ENCODE measurements around the gene ATP11C. TPM values are rescaled to one million over a fixed set of nuclear protein-coding genes. Genes with fewer than 3 reads are reported as not detected.

The ATP11C gene
- total RNA-seq, 2 donors from 2014 or later, result 23.2 to 28.3 TPM

DNA sequence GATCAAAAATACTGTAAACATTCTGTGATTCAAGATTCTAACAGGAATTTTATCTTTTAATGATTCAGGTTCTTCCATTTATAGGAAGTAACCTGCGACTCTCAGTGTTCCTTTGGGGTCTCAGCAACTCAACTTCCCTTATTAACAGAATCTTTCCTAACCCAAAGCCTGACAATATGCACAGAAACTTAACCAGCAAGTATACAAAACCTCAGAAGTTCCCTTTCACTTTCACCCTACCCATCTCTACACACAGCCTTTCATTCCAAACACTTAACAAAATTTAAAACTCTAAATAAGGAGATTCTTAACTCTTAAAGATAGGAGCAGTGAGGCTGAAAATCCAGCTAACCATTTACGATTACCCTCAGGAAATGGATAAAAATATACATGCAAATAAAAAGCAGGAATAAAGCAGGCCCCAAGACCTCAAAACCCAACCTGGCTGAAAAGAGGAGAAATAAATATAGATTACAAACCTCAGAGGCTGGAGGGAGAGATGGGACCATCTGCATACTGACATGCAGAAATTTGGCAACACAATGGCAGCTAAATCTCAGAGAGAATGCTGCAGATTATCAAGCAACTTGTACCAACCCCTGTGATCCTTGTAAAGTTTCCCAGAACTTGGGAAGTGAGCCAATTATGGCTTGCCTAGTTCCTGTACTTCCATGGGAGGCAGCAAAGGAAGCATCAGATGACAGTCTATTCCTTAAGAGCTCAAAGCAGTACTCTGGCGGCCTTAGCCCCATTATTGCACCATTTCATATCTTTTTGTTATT is 101.0 kb downstream of the ATP11C start:
- Histone ChIP-seq H3K27ac (no peak overlapping the region), H3K4me3 (no peak overlapping the region), H3K4me1 (replicated peaks) (no peaks in the 10 kb centered on the region), H3K36me3 (no peaks in the 10 kb centered on the region), H3K27me3 (replicated peaks; ENCODE audit: insufficient read depth) (no peaks in the 10 kb centered on the region), H3K9me3 (no peaks in the 10 kb centered on the region)
- 33% methylated on average over 3 of the region's 3 CpGs for WGBS
- TF ChIP-seq POLR2AphosphoS5 (IDR thresholded peaks at IDR 0.05) (no peak), POLR2A (IDR thresholded peaks at IDR 0.05) (no peak)
- TF ChIP-seq, protein P1, sequence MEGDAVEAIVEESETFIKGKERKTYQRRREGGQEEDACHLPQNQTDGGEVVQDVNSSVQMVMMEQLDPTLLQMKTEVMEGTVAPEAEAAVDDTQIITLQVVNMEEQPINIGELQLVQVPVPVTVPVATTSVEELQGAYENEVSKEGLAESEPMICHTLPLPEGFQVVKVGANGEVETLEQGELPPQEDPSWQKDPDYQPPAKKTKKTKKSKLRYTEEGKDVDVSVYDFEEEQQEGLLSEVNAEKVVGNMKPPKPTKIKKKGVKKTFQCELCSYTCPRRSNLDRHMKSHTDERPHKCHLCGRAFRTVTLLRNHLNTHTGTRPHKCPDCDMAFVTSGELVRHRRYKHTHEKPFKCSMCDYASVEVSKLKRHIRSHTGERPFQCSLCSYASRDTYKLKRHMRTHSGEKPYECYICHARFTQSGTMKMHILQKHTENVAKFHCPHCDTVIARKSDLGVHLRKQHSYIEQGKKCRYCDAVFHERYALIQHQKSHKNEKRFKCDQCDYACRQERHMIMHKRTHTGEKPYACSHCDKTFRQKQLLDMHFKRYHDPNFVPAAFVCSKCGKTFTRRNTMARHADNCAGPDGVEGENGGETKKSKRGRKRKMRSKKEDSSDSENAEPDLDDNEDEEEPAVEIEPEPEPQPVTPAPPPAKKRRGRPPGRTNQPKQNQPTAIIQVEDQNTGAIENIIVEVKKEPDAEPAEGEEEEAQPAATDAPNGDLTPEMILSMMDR (IDR thresholded peaks at IDR 0.05), result no peak
- peak; percentile 15 for DNase-seq (ENCODE audit: low spot score)
- intact Hi-C loops (cut with DNase I), result no loop called here

DNA sequence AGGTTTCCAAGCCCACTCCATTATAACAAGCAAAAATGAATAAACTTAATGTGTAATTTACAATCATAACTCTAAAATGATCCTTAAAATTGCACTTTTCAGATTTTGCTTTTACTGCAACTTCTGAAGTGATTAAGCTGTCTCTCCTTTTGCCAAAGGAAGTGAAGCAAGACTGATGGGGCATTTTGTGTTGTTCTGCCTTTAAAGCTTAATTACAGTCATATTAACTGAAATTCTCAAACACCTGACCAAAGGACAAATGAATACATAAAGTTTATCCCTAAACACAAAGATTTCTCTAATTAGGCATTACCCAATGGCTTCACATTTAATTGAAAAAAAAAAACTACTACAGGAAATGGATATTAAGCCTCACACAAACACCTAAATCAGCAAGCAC is 101.8 kb downstream of the ATP11C start:
- H3K36me3 ChIP-seq, result no peaks in the 10 kb centered on the region
- no peak overlapping the region for H3K4me3 ChIP-seq
- no peaks in the 10 kb centered on the region for H3K9me3 ChIP-seq
- DNase-seq (ENCODE audit: low spot score), result no peak
- TF ChIP-seq POLR2A (IDR thresholded peaks at IDR 0.05) (no peak), POLR2AphosphoS5 (IDR thresholded peaks at IDR 0.05) (no peak)
- TF ChIP-seq, protein P1 (IDR thresholded peaks at IDR 0.05), result no peak
- H3K4me1 ChIP-seq (replicated peaks), result no peaks in the 10 kb centered on the region
- H3K27ac ChIP-seq, result no peak overlapping the region
- intact Hi-C loops (cut with DNase I), result no loop called here
- H3K27me3 ChIP-seq (replicated peaks; ENCODE audit: insufficient read depth), result no peaks in the 10 kb centered on the region

DNA sequence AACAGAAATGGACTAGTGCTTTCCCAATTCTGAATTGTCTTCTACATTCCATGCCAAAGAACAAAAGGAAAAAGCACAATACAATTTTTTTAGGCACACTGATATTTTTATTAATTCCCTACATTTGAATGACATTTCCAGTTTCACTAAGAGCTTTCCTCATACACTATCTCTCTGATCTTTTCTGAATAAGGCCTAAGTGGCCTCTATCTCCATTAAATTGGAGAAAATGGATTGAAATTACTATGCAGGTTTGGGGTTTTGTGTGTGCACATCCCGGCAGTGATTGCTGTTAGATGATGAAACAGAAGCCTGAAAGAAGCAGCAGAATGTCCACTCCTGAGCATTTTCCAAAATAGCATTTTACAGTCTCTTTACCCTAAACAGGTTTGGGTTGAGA is 104.0 kb downstream of the ATP11C start:
- H3K27me3 ChIP-seq (replicated peaks; ENCODE audit: insufficient read depth), result no peaks in the 10 kb centered on the region
- H3K4me3 ChIP-seq, result no peak overlapping the region
- no peaks in the 10 kb centered on the region for H3K4me1 ChIP-seq (replicated peaks)
- TF ChIP-seq POLR2A (IDR thresholded peaks at IDR 0.05) (no peak), POLR2AphosphoS5 (IDR thresholded peaks at IDR 0.05) (no peak)
- TF ChIP-seq, protein P1 (IDR thresholded peaks at IDR 0.05), result no peak
- DNase-seq (ENCODE audit: low spot score), result no peak
- intact Hi-C loops (cut with DNase I), result no loop called here
- no peaks in the 10 kb centered on the region for H3K9me3 ChIP-seq
- 62% methylated on average over 1 of the region's 1 CpG for WGBS
- no peak overlapping the region for H3K27ac ChIP-seq
- no peaks in the 10 kb centered on the region for H3K36me3 ChIP-seq

DNA sequence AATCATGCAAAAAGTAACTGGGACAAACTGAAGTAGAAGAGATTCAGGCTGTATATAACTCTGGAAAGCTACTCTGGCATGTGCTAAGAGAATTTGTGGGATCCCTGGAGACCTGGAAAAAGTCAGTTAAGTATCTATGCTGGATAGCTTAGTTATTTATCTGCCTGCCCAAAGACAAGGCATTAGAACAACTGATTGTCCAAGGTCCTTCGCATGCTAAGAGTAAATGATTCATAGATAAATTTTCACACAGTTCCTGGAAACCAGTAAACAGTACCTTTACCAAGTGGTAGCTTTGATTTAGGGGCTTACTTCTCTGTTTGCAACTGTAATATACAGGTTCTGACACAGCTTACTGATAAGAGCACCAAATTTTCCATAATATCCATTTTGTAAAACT is 104.8 kb downstream of the ATP11C start:
- no peak for DNase-seq (ENCODE audit: low spot score)
- no peak for TF ChIP-seq POLR2A (IDR thresholded peaks at IDR 0.05)
- TF ChIP-seq POLR2AphosphoS5 (IDR thresholded peaks at IDR 0.05), result no peak
- TF ChIP-seq, protein P1 (IDR thresholded peaks at IDR 0.05), result no peak
- Histone ChIP-seq H3K36me3 (no peaks in the 10 kb centered on the region), H3K4me3 (no peak overlapping the region), H3K27me3 (replicated peaks; ENCODE audit: insufficient read depth) (no peaks in the 10 kb centered on the region), H3K9me3 (no peaks in the 10 kb centered on the region), H3K4me1 (replicated peaks) (no peaks in the 10 kb centered on the region), H3K27ac (no peak overlapping the region)
- 78% methylated on average over 1 of the region's 1 CpG for WGBS
- intact Hi-C loops (cut with DNase I), result no loop called here
